Stimulated activated CD8-positive, alpha-beta memory T cell treated with anti-CD3 and anti-CD28 coated beads, Interleukin-4, amount 100 ng/mL, for 1 hour (primary cell): ENCODE results near the gene SAA2.
"Not testable (repeated sequence)": the region's sequence is repeated elsewhere in the genome, so short reads cannot be mapped to it uniquely, and the experiment has no call there.

Experiments used
- DNase-seq, 2 donors: peaks; one replicate each; pipeline ENCODE4 v3.0.0-alpha.2; 2020; ENCODE audit warnings: low read depth in 2 of 2, low spot score in 1 of 2

The SAA2 gene

GRCh38 chr11:18248561-18248960 is at the start of gene SAA2:
Gene SAA2, minus strand, starts transcription at chr11:18248668. Its CDS starts 657 bp downstream, at chr11:18248011.
- no peak for DNase-seq

GRCh38 chr11:18295316-18295715 is 46.8 kb upstream of the SAA2 start:
- DNase-seq, result no peak

GRCh38 chr11:18294862-18295261 is 46.4 kb upstream of the SAA2 start:
- DNase-seq, result no peak

- no peak for DNase-seq
These were observed 40.4 kb upstream of the SAA2 start for GRCh38 chr11:18288911-18289310.

- DNase-seq, result no peak
These were observed 37.4 kb upstream of the SAA2 start for GRCh38 chr11:18285841-18286240.

GRCh38 chr11:18282626-18283025 is 34.2 kb upstream of the SAA2 start:
- no peak for DNase-seq

GRCh38 chr11:18280438-18281045 is 32.1 kb upstream of the SAA2 start:
- no peak for DNase-seq

GRCh38 chr11:18277565-18278271 is 29.2 kb upstream of the SAA2 start:
- DNase-seq, result no peak

GRCh38 chr11:18271206-18271605 is 22.7 kb upstream of the SAA2 start:
- DNase-seq, result no peak

- no peak for DNase-seq
These were observed 21.6 kb upstream of the SAA2 start for GRCh38 chr11:18270102-18270501.

GRCh38 chr11:18269252-18269651 is 20.8 kb upstream of the SAA2 start:
- not testable (repeated sequence) for DNase-seq

- not testable (repeated sequence) for DNase-seq
These were observed 19.1 kb upstream of the SAA2 start for GRCh38 chr11:18267335-18268133.

GRCh38 chr11:18265949-18266348 is 17.5 kb upstream of the SAA2 start, which contains the start of gene SAA1:
Gene SAA1, plus strand, starts transcription at chr11:18266264. Its CDS starts 624 bp downstream, at chr11:18266888.
- DNase-seq, result no peak

GRCh38 chr11:18264677-18265555 is 16.4 kb upstream of the SAA2 start:
- no peak for DNase-seq

GRCh38 chr11:18264035-18264434 is 15.6 kb upstream of the SAA2 start:
- no peak for DNase-seq

- not testable (repeated sequence) for DNase-seq
These were observed 14.3 kb upstream of the SAA2 start for GRCh38 chr11:18262681-18263350.

- no peak for DNase-seq
These were observed 13.3 kb upstream of the SAA2 start for GRCh38 chr11:18261721-18262120.

GRCh38 chr11:18259259-18259658 is 10.8 kb upstream of the SAA2 start:
- no peak for DNase-seq

- DNase-seq, result no peak
These were observed 6.4 kb upstream of the SAA2 start for GRCh38 chr11:18254781-18255361.

GRCh38 chr11:18253778-18254338 is 5.4 kb upstream of the SAA2 start:
- DNase-seq, result no peak
